SK-N-SH treated with all-trans-retinoic acid at 6 μM for 48 hours (cell line): ENCODE results near the gene COL1A2.

Experiments used
- ATAC-seq: fragments of 200-7000 bp; cut with Tn5 transposase; 3 replicates; pipeline ENCODE4 v1.9.1; 2020; ENCODE audit warnings: mild to moderate bottlenecking, moderate library complexity
- ARNTL ChIP-seq: fragments of 450-650 bp; formaldehyde crosslinking; IDR thresholded peaks from 2 replicates; pipeline ENCODE4 v1.5.0; 2020; ENCODE audit warnings: low read depth, mild to moderate bottlenecking, moderate library complexity, borderline replicate concordance
- CREB5 ChIP-seq: fragments of 250-450 bp; sonication (Bioruptor Pico); IDR thresholded peaks from 2 replicates; pipeline ENCODE4 v1.5.1; 2020; ENCODE audit warnings: low read depth, mild to moderate bottlenecking, moderate library complexity
- CSDC2 ChIP-seq: fragments of 250-450 bp; sonication (Bioruptor Pico); IDR thresholded peaks from 2 replicates; pipeline ENCODE4 v1.5.0; 2020; ENCODE audit warnings: mild to moderate bottlenecking, moderate library complexity
- CSRNP3 ChIP-seq: fragments of 250-450 bp; sonication (Bioruptor Pico); IDR thresholded peaks from 2 replicates; pipeline ENCODE4 v1.5.1; 2021; ENCODE audit warnings: mild to moderate bottlenecking, moderate library complexity
- ESRRG ChIP-seq: fragments of 250-450 bp; sonication (Bioruptor Pico); IDR thresholded peaks from 2 replicates; pipeline ENCODE4 v1.6.1; 2021; ENCODE audit warnings: mild to moderate bottlenecking
- ISL1 ChIP-seq: fragments of 250-450 bp; sonication (Bioruptor Pico); IDR thresholded peaks from 2 replicates; pipeline ENCODE4 v2.1.2; 2022; ENCODE audit warnings: mild to moderate bottlenecking, moderate library complexity
- OSR1 ChIP-seq: fragments of 250-450 bp; sonication (Bioruptor Pico); IDR thresholded peaks from 2 replicates; pipeline ENCODE4 v1.8.0; 2022; ENCODE audit warnings: moderate library complexity, mild to moderate bottlenecking, inconsistent platforms
- PATZ1 ChIP-seq: fragments of 250-450 bp; sonication (Bioruptor Pico); IDR thresholded peaks from 2 replicates; pipeline ENCODE4 v1.8.0; 2020; ENCODE audit warnings: mild to moderate bottlenecking, moderate library complexity, borderline replicate concordance
- POU6F1 ChIP-seq: fragments of 250-450 bp; sonication (Bioruptor Pico); IDR thresholded peaks from 2 replicates; pipeline ENCODE4 v1.8.0; 2021; ENCODE audit warnings: low read depth, mild to moderate bottlenecking, moderate library complexity, borderline replicate concordance
- RARB ChIP-seq: fragments of 250-450 bp; sonication (Bioruptor Pico); IDR thresholded peaks from 2 replicates; pipeline ENCODE4 v1.8.0; 2021; ENCODE audit warnings: mild to moderate bottlenecking, moderate library complexity
- SNAI2 ChIP-seq: fragments of 250-450 bp; sonication (Bioruptor Pico); IDR thresholded peaks from 2 replicates; pipeline ENCODE4 v1.5.0; 2020; ENCODE audit warnings: mild to moderate bottlenecking, moderate library complexity
- TCF4 ChIP-seq: fragments of 250-450 bp; sonication (Bioruptor Pico); IDR thresholded peaks from 2 replicates; pipeline ENCODE4 v1.8.0; 2021; ENCODE audit warnings: mild to moderate bottlenecking, moderate library complexity, borderline replicate concordance
- TOX ChIP-seq: fragments of 250-450 bp; sonication (Bioruptor Pico); IDR thresholded peaks from 2 replicates; pipeline ENCODE4 v1.8.0; 2021; ENCODE audit warnings: mild to moderate bottlenecking, moderate library complexity, borderline replicate concordance
- ZC3H10 ChIP-seq: fragments of 250-450 bp; sonication (Bioruptor Pico); IDR thresholded peaks from 2 replicates; pipeline ENCODE4 v1.5.1; 2021; ENCODE audit warnings: mild to moderate bottlenecking, moderate library complexity
- ZFP3 ChIP-seq: fragments of 250-450 bp; sonication (Bioruptor Pico); IDR thresholded peaks from 2 replicates; pipeline ENCODE4 v1.5.0; 2020; ENCODE audit warnings: mild to moderate bottlenecking, moderate library complexity
- ZFP30 ChIP-seq: fragments of 450-650 bp; formaldehyde crosslinking; IDR thresholded peaks from 2 replicates; pipeline ENCODE4 v1.5.0; 2022; ENCODE audit warnings: mild to moderate bottlenecking, moderate library complexity
- ZNF70 ChIP-seq: fragments of 450-650 bp; formaldehyde crosslinking; IDR thresholded peaks from 2 replicates; pipeline ENCODE4 v1.5.0; 2020; ENCODE audit warnings: mild to moderate bottlenecking, moderate library complexity
- ZNF8 ChIP-seq: fragments of 450-650 bp; formaldehyde crosslinking; IDR thresholded peaks from 2 replicates; pipeline ENCODE4 v1.5.0; 2020; ENCODE audit warnings: mild to moderate bottlenecking, moderate library complexity

COL1A2 gene

GRCh38 chr7:94384315-94384714 is 10.4 kb upstream of the COL1A2 start (continued):
- TF ChIP-seq ZFP3 (CRISPR knock-in tag) (no peak), ESRRG (no peak), RARB (CRISPR knock-in tag) (no peak), ZC3H10 (CRISPR knock-in tag) (no peak), TCF4 (no peak), CREB5 (no peak), SNAI2 (CRISPR knock-in tag) (no peak), CSRNP3 (CRISPR knock-in tag) (no peak), ZNF70 (CRISPR knock-in tag) (no peak), ZFP30 (CRISPR knock-in tag) (no peak), ZNF8 (CRISPR knock-in tag) (no peak)
- TF ChIP-seq, all 23 proteins: peak for 0

- no peak for TF ChIP-seq ARNTL (CRISPR knock-in tag)
- TF ChIP-seq PATZ1 (CRISPR knock-in tag): no peak
- TF ChIP-seq RARB (CRISPR knock-in tag): no peak
- TF ChIP-seq OSR1: no peak
- no peak for TF ChIP-seq CSDC2
- TF ChIP-seq CREB5: no peak
- no peak for TF ChIP-seq POU6F1 (CRISPR knock-in tag)
- TF ChIP-seq TOX (CRISPR knock-in tag): no peak
- no peak for TF ChIP-seq ZNF8 (CRISPR knock-in tag)
- ATAC-seq: no peak
Measured at GRCh38 chr7:94386416-94386815, 8.3 kb upstream of the COL1A2 start.

GRCh38 chr7:94388540-94388939 is 6.2 kb upstream of the COL1A2 start:
- no peak for ATAC-seq
- TF ChIP-seq OSR1: no peak
- no peak for TF ChIP-seq SNAI2 (CRISPR knock-in tag)
- no peak for TF ChIP-seq PATZ1 (CRISPR knock-in tag)
- no peak for TF ChIP-seq CREB5
- no peak for TF ChIP-seq ZFP3 (CRISPR knock-in tag)
- no peak for TF ChIP-seq RARB (CRISPR knock-in tag)
- TF ChIP-seq ZNF8 (CRISPR knock-in tag): no peak
- TF ChIP-seq ESRRG: no peak
- TF ChIP-seq ISL1: no peak
